ENCODE data around the gene RHBDF2.

GRCh38 chr17:76497699-76497978, 3.6 kb downstream of the RHBDF2 start:
- TF ChIP-seq CTCF (IDR thresholded peaks at IDR 0.05): no peak
- TF ChIP-seq POLR2A (IDR thresholded peaks at IDR 0.05): no peak
